ENCODE results near the gene RFWD3.

- TF ChIP-seq CTCF (IDR thresholded peaks at IDR 0.05), result no peak
- no peak for TF ChIP-seq POLR2A (IDR thresholded peaks at IDR 0.05)
Measured at GRCh38 chr16:74659041-74659440, 7.6 kb downstream of the RFWD3 start.
